Stimulated activated CD4-positive, alpha-beta T cell treated with anti-CD3 and anti-CD28 coated beads, Interleukin-15, amount 100 ng/mL, for 24 hours (primary cell): Measurements from ENCODE around the gene MCAT.
"Not testable (repeated sequence)": the region's sequence is repeated elsewhere in the genome, so short reads cannot be mapped to it uniquely, and the experiment has no call there.

Experiments
- DNase-seq: peaks from one replicate; pipeline ENCODE4 v3.0.0-alpha.2; 2020

MCAT gene

DNA sequence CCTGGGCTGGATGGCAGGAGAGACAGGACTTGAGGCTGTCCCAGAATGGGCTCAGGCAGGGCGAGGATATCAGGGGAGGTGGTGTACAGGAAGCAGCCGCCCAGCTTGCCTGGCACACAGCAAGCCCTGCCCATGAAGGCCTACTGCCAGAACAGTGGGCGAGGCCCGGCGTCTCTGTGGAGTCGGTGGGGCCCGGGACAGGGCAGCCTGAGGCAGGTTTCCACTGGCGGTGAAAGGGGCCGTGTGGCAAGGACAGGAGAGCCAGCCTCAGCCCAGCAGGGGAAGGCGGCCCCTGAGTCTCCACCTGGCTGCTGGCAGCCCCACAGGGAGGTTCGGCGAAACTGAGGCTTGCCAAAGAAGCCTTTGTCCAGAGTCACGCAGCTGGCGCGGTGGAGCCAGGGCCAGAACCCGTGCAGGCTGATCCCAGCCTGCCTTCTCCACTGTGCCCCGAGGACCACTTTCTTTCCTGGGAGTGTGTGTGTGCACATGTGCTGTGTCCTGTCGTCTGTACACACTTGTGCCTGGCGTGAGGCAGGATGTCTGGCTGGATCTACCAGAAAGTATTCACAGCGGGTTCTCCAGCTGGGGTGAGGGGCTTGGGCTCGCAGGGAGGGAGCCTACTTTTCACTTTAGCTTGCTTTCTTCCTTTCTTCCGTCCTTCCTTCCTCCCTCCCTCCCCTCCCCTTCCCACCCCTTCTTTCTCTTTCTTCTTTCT, 9.3 kb upstream of the MCAT start:
- peak; percentile 77 for DNase-seq

DNA sequence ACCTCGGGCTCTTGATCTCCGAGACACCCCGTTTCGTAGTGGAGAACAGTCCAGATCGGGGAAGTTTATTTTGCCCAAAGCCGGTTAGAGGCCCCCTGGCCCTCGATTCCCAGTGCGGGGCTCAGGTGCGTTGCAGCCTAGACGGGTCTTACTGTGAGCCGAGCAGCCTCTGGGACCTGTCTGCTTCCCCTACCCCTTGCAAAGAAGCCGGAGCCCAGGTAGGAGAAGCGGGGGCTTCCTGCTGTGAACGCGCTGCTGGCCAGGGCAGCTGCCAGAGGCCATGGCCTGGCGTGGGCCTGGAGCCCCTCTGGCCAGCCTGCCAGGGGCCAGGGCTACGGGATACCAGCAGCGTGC, 8.8 kb upstream of the MCAT start:
- DNase-seq, result peak; percentile 23

DNA sequence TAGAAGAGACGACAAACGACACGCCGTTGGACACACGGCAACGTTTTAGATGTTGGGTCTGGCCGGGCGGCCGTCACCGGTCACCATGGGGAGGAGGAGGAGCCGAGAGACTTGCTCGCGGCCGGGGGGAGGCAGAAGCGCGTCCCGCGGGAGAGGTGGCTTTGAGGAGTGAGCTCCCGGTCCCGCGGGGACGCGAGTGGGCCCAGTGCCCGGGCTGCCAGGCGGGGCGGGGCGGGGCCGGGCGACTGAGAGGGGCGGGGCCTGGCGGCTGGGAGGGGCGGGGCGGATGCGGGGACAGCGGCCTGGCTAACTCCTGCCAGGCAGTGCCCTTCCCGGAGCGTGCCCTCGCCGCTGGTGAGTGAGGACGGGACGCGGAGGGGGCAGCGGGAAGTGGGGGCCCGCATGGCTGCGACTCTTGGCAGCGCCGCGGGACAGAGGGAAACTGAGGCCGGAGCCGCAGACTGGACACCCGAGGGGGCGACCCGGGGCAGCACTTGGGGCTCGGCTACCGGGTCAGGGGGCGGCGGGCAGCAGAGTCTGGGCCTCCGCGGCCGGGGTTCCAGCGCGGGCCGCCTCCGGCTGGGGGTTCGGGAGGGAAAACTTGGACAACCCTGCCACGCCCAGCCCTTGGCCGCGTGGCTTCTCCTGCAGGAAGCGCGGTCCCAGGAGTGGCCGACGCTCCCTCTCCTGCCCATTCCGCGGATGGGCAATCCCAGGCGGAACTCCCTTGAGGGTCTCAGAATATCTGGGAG, 8.2 kb upstream of the MCAT start, which contains the start of gene TSPO:
TSPO (plus strand) TSS at position 309 of the 752 bp plus-strand sequence. CDS start 7,680 bp downstream, outside the sequence.
- DNase-seq, result peak; percentile 73

DNA sequence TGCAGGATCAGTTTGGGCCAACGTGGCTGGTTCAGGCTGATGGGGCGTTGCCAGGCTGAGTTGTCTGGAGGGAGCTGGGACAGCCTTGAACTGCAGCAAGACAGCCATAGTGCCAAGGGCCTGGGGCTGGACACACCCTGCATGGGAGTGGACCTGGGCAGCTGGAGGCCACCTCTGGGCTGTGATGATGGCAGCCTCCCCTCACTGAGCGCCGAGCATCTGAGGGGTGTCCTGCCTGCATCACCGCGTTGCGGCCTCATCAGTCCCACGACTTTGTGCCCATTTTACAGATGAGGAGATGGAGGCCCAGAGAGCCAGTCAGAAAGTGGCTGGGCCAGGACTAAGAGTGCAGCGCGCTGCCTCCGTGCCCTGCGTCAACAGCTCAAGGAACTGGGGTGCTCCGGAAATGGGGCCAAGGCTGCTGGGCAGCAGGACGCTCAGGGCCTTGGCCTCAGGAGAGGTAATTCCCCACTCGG, 7.6 kb upstream of the MCAT start:
- DNase-seq, result no peak

DNA sequence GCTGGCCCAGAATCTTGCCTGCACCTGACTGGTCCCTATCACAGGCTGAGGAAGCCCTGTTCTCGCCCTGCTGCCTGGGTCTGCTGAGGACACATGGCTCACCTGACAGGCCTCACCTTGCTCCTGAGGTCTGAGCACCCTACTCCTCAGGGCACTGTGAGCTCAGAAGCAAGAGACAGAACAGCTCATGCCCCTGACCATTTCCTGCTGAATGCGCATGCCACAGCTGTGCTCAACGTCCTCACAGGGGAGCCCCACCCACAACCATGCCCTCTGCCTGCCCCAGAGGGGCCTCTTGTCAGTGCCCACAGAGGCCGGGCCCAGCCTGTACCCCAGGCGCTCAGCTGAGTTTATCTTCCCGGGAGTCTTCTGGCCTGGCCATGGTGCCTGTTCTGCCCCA, 5.4 kb upstream of the MCAT start:
- DNase-seq, result no peak

DNA sequence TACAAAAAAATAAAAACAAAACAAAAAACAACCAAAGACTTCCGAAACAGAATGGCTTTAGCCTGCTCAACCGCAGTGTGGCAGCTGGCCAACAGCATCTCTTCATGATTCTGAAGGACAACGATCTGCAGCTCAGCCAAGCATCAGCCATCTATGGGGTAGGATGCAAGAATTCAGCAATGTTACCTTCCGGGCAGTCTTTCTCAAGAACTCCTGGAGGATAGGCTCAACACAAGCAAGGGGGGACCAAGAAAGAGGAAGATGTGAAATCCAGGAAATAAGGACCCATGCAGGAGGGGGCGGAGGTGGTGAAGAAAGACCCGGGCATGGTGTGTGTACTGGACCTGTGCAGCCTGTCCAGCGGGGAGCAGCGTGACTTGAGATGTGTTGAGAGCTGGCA, 4.6 kb upstream of the MCAT start:
- DNase-seq, result no peak

DNA sequence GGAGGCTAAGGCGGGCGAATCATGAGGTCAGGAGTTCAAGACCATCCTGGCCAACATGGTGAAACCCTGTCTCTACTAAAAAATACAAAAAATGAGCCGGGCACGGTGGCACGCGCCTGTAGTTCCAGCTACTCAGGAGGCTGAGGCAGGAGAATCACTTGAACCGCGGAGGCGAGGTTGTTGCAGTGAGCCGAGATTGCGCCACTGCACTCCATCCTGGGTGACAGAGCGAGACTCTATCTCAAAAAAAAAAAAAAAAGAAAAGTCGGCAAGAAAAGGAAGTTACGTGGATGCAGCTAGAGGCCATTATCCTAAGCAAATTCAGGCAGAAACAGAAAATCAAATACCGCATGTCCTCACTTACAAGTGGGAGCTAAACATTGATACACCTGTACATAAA, 3.1 kb upstream of the MCAT start:
- not testable (repeated sequence) for DNase-seq

DNA sequence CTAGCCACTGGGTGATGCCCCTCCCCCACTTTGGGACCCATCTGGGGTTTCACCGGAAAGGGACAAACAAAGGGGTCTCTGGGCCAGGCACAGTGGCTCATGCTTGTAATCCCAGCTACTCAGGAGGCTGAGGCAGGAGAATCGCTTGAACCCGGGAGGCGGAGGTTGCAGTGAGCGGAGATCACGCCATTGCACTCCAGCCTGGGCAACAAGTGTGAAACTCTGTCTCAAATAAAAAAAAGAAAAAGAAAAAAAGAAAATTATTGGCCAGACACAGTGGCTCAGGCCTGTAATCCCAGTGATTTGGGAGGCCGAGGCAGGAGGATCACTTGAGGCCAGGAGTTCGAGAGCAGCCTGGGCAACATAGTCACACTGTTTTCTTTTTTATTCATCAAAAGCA, 2.2 kb upstream of the MCAT start:
- not testable (repeated sequence) for DNase-seq

DNA sequence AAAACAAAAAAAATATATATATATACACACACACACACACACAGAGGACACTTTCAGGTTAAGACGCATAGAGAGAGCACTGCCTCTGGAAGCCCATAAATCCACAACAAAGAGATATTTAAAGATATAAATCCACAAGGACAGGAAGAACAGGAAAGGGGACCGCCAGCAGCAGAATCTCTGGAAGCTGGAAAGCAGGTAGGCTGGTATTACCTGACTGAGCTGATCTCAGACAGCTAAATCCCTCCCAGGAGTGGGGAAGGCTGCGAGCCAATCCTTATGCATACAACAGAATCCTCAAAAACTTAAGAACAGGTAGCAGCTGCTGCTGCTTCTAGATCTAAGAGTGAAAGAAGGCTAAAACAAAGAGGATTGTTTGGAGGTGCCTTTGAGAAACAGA, 1.8 kb upstream of the MCAT start:
- DNase-seq, result no peak

DNA sequence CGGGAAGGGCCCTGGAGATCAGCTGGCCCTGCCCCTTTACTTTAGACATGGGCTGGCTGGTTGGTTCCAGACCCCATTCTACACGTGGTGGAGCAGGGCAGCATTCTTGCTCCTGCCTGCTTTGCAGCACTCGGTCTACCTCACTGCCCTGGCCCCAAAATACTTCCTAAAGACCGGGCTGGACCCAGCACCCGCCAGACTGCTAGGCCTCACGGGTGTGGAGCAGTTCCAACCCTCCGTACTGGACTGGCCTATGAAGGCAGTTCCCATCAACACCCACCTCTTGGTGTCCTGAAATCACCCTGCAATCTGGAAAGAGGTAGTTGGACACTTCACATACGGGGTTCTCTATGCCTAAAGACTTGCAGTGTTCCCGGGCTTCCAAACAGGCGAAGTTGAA, 6.4 kb downstream of the MCAT start:
- DNase-seq, result no peak

DNA sequence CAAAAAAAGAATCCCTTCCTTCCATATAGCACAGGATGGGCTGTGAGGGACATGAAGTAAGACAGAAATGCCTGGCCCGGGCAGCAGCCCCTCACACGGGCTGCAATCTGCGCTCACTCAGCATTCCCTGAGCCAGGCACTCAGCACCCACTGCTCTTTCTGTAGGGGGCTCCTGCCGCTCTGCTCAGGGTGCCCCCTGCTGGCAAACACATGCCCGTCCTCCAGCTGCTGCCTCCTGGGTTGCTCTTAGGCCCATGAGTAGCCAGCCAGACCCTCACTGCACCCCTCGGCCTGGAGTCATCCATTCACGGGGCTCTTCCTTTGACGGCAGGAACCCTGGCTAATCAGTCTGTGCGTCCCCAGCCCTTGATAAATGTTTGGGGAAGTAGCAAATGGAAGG, 6.9 kb downstream of the MCAT start:
- DNase-seq, result peak; percentile 49

DNA sequence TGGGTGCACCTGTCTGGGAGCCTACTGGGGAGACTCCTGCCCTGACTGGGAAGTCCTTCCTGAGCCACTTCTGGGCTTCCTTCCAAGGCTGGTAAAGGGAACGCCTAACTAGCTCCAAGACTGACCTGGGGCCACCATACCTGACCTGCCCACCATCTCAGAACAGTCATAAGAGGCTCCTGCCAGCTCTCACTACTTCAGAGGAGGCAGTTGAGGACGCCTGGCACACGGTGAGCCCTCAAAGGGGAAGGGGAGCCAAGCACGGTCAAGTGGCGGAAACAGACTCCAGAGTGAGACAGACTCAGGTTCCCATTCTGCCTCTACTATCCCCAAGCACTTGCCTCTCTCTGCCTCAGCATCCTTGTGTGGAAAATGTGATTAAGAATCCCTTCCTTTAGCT, 7.6 kb downstream of the MCAT start:
- DNase-seq, result no peak

DNA sequence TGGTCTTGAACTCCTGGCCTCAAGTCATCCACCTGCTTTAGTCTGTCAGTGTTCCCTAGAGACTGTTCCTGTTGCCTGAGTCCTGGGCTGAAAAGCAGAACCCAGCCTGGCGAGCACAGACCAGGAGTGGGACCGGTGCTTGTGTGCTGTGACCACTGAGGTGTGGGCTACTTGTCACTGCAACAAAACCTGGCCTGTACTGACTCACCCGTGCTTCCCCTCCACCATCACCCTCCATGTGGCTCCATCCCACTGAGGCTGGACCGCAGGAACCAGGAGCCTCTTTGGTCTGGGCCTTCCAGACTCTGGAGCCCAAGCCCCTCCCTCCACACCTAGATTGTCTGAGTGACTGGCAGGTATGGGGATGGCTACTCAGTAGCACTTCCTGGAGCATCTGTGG, 8.6 kb downstream of the MCAT start:
- no peak for DNase-seq

DNA sequence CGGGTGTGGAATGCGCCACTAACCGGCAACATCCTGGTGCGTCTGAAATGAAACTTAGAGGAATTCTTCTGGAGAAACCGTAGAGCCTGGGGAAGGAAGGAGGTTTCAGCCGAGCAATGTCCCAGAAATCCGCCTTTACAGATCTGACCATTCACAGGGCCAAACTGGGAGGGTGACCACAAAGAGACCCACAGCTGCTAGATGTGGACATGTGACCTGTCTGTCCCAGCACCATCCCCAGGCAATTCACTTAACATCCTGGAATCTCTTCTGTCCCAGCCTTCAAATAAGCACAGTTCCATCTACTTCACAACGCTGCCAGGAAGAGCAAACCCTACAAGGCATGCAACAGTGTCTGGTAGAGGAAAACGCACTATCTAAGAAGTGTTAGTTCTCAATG, 9.8 kb downstream of the MCAT start:
- no peak for DNase-seq

DNA sequence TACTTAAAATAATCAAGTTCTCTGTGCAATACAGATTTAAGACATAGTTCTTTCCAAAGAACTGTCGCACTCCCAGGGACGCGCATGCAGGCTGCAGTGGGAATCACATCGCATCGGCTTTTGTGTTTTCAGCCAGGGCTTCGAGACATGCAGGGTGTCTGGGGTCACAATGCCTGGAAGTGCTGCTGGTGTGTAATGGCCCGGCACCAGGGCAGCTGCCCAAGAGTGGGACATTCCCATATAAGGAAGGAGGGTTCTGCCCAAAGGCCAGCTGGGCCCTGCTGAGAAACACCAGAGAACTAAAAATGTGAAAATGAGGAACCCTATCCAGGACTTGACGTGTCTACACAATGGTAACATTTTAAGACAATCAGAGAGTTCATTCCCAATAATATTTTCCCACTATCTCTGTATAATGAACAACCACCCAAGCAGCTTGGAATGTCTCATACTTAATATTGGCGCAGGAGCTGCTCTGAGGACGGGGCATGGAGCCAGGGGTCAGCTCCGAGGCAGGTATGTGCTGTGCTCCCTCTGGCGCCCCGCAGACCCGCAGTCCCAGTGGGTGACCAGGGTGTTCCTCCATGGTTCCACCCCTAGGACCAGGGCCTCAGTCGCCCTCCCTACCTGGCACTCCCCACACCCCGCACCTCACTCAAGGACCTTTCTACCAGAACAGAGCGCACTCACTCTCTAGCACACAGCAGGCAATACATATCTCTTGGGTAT, 11.3 kb downstream of the MCAT start:
- DNase-seq, result no peak

DNA sequence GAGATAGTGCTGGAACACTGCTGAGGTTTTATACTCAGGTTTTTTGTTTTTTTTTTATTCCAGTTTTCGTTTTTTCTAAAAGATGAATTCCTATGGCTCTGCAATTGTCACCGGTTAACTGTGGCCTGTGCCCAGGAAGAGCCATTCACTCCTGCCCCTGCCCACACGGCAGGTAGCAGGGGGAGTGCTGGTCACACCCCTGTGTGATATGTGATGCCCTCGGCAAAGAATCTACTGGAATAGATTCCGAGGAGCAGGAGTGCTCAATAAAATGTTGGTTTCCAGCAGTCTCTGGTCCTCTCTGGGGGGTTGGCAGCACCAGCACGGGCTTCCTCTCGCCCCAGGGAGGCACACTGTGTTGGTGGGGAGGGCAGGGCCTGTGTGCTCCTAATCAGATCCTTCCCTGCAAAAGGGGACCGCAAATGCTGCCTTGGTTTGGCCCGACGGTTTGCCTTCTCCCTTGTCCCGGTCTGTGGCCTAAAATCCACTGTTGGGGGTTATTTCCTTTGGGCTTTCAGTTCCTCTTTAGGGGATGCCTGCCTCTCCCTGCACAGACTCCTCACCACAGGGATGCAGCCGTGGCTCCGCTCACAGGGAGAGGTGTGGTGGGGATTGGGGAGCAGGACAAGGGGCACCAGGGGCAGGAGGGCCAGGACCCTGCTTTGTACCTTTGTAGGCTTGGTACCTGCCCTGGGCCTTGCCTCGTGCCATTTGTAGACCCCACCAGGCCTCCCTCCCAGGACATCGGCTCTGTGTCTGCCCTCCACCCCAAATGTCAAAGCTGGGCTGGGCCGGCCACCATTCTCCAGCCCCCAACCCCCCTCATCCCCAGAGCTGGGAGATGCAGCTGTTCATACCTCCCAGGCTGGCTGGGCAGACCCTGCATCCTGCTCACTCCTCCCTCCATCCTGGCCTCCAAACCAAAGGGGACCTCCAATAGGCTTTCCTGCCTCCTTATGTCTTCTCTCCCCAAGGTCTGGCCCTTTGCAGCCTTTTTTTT, 13.5 kb downstream of the MCAT start:
- DNase-seq, result no peak

DNA sequence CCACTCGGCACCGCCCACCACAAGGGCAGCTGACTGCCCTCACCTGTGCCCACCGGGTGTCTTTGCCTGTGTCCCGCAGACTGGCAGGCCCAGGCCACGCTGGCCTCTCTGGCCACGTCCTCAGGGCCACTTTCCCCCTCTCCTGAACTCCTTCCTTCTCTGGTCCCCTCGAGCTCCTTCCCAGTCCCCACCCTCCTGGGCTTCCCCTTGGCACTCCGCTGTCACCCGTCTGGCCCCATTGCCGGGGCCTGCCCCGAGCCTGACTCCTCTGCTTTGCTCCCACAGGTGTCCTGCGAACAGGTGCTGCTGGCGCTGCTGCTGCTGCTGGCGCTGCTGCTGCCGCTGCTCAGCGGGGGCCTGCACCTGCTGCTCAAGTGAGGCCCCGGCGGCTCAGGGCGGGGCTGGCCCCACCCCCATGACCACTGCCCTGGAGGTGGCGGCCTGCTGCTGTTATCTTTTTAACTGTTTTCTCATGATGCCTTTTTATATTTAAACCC, 14.2 kb downstream of the MCAT start:
- no peak for DNase-seq

DNA sequence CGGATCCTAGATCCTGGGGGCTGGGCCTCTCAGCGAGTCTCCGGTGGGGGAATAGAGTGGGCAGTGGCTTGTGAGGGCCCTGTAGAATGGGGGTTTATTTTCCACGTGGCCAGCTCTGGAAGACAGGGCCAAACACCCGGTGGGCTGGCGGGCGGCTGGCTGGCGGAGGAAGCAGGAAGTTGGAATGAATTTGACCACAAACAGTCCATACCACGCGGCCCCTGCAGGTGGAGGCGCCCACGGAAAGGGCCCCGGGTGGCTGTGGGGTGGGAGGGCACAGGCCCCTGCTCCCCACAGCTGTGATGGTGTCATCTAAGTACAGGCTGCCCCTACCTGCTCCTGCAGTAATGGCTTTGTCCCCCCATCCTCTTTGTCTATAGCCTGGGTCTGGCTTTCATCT, 15.1 kb downstream of the MCAT start:
- no peak for DNase-seq

DNA sequence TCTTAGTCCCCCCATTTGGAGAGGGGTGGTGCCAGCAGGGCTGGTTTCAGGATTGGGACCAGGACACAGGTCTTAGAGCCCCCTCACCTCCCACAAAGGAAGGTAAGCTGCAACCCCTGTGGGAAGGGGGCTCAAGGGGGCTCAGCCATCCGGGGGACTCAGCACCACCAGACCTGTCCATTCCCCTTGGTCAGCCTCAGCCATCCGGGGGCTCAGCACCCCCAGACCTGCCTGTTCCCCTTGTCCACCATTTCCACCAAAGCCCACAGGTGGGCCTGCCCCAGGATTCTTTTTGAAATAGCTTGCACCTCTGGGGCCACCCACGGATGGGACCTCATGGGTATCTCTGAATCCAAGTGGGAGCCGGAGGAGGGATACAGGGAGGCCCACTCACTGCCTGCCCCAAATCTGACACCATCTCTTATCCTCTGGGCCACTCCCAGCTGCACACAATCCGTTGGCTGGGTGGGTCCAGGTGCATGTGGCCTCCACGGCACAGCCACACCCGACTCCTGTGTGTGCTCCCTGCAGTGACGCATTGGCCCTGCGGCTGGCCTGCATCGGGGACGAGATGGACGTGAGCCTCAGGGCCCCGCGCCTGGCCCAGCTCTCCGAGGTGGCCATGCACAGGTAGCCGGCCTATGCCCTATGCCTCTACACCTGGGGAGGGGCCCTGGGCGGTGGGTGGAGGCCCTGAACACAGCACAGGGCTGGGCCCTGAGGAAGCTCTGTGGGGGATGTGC, 15.9 kb downstream of the MCAT start:
- no peak for DNase-seq

DNA sequence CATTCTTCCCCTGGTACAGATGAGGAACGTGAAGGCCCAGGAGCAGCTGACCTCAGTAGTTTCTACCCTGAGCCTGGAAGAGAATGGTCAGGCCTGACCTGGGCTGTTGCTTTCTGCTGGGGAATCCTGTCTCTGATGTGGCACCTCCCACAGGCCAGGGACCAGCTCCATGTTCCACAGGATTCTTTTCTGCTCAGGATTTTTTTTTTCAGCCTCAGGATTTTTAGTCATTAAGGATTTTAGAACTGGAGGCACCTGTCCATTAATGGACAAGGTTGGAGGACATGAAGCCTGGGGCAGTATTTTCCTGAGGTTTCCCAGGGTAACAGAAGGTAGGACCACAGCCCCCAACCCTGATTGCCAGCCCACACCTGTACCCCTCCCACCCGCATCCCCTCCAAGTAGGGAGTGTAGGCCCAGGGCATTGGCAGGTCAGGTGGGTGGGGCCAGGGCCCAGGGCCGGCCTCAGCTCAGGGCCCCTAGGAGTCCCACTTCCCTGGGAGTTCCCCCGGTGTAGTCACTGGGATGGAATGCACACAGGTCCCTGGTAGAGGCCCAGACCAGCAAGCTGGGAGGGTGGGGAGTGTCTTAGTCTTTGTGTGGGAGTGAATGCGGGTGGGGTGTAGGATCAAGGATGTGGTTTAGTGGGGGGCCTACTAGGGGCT, 16.6 kb downstream of the MCAT start:
- no peak for DNase-seq

DNA sequence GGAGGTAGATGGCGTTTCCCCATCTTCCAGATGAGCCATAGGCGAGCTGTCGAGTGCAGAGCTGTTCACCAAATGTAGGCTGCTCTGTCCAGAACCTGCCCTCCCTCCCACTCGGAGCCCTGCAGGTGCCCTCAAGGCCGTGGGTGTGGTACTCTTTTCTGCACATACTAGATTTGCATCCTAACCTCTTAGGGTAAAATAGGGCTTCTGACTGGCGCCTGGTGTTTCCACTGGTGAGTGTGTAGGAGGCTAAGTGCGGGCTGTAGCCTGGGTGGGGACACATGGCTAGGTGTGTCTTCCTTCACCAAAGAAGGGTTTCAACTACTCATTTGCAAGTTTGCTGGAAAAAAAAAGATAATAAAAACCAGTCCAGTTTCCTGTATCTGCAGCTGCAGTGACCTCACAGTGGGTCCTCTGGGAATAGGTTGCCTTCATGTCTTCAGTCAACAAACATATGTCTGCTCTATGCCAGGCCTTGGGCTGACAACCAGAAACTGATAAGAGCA, 24.2 kb downstream of the MCAT start:
- no peak for DNase-seq
